Esophagus (tissue), 2 donors: ENCODE results near the gene DES. TPM values are rescaled to one million over a fixed set of nuclear protein-coding genes. Genes with fewer than 3 reads are reported as not detected.

Experiments
- H3K27ac ChIP-seq, 2 donors: one replicate each; pipeline ENCODE4 v1.5.1; 2013; ENCODE audit warnings: low read depth in 2 of 2, mild to moderate bottlenecking in 2 of 2, inconsistent platforms in 1 of 2, low read length in 1 of 2, moderate library complexity in 1 of 2
- H3K27me3 ChIP-seq, 2 donors: one replicate each; pipeline ENCODE4 v1.6.1; 2013; ENCODE audit warnings: low read length in 2 of 2, control low read depth in 1 of 2, mild to moderate bottlenecking in 1 of 2; ENCODE audit not compliant: insufficient read depth in 2 of 2, control insufficient read depth in 1 of 2
- H3K36me3 ChIP-seq, 2 donors: one replicate each; pipeline ENCODE4 v1.6.1; 2013; ENCODE audit warnings: low read length in 1 of 2; ENCODE audit not compliant: control insufficient read depth in 2 of 2, insufficient read depth in 2 of 2
- H3K4me1 ChIP-seq, 2 donors: one replicate each; pipeline ENCODE4 v1.6.1; 2013; ENCODE audit warnings: low read length in 1 of 2; ENCODE audit not compliant: control insufficient read depth in 2 of 2, insufficient read depth in 2 of 2
- H3K4me3 ChIP-seq, 2 donors: one replicate each; pipeline ENCODE4 v1.5.1; 2013; ENCODE audit warnings: low read length in 2 of 2, mild to moderate bottlenecking in 2 of 2, low read depth in 1 of 2, moderate library complexity in 1 of 2
- H3K9me3 ChIP-seq, 2 donors: one replicate each; pipeline ENCODE4 v1.6.1; 2013; ENCODE audit warnings: mild to moderate bottlenecking in 2 of 2, low read depth in 1 of 2, low read length in 1 of 2, moderate library complexity in 1 of 2; ENCODE audit not compliant: control insufficient read depth in 2 of 2, insufficient read depth in 1 of 2
- WGBS, 2 donors: extraction: QIAGEN DNeasy Blood & Tissue Kit; methylation state at CpG; one replicate each; pipeline ENCODE4 v1.1.7; 2013; 5-methylcytosine and 5-hydroxymethylcytosine counted together
- polyA plus RNA-seq, 2 donors: library from polyadenylated mRNA; stranded (reverse); fragments of 200-250 nt; gene quantifications; one replicate each; pipeline ENCODE4 v1.2.3, GENCODE V29; 2013
- donor health status: healthy with polysubstance abuse.
- donor health status: Bipolar disorder and iron deficiency.

DES gene
- polyA plus RNA-seq, 2 donors = 672 to 686 TPM

DNA sequence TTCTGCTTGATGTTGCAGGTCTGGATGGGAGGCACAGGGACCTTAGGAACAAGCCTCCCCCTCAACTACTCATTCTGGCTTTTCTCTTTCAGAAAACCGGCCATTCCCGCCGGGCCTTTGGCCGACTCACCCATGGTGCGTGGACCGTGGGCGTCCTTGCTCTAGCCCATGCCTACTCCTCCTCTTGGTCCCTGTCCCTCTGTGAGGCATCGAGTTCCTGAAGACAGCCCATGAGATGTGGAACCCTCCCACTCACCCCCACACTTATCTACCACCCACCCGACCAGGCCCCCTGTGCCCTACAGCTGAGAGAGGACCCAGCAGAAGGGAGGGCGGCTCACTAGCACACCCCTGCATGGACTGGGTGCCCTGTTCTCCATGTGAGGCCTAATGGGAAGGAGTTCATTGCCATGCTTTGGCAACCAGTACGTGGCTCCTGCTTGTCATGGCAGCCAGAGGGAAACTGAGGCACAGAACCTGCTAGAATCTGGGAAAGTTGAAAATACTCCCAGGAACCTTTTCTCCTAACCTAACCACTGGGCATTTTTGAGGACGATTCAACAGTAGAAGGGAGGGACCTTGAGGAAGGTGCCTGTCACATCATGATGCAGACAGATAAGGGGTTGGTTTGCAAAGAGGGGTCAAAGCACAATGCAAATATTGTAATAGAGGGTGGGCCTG, 25.0 kb downstream of the DES start:
- H3K27me3 ChIP-seq = no peaks in the 10 kb centered on the region
- 71 to 75% methylated on average over 12 of the region's 12 CpGs for WGBS, 2 donors
- peaks cover 3% of the 10 kb centered on the region in 2 donors for H3K4me1 ChIP-seq
- no peak overlapping the region for H3K4me3 ChIP-seq
- H3K36me3 ChIP-seq = no peaks in the 10 kb centered on the region
- no peaks in the 10 kb centered on the region for H3K9me3 ChIP-seq
- H3K27ac ChIP-seq = peak overlapping the region in 1 of 2 donors; percentile 69

- WGBS, 2 donors = 69 to 83% methylated on average over 3 of the region's 3 CpGs
- no peaks in the 10 kb centered on the region for H3K27me3 ChIP-seq
- peak overlapping the region; percentile 65 to 68 for H3K27ac ChIP-seq
- H3K4me1 ChIP-seq = peaks cover 3% of the 10 kb centered on the region in 2 donors
- no peaks in the 10 kb centered on the region for H3K36me3 ChIP-seq
- no peak overlapping the region for H3K4me3 ChIP-seq
- H3K9me3 ChIP-seq = no peaks in the 10 kb centered on the region
Measured at GRCh38 chr2:219443697-219444023, 25.5 kb downstream of the DES start.

DNA sequence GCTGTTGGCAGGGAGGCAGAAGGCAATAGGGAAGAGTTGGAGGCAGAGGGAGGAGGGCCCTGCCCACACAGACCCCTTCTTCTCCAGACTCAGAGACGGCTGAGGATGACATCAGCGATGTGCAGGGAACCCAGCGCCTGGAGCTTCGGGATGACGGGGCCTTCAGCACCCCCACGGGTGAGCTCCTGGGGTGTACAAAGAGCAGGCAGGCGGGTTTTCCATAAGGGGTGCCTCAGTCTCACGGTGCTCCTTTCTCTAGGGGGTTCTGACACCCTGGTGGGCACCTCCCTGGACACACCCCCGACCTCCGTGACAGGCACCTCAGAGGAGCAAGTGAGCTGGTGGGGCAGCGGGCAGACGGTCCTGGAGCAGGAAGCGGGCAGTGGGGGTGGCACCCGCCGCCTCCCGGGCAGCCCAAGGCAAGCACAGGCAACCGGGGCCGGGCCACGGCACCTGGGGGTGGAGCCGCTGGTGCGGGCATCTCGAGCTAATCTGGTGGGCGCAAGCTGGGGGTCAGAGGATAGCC, 26.5 kb downstream of the DES start:
- no peaks in the 10 kb centered on the region for H3K27me3 ChIP-seq
- peak overlapping the region; percentile 32 to 75 for H3K27ac ChIP-seq
- no peak overlapping the region for H3K4me3 ChIP-seq

GRCh38 chr2:219445220-219445640, 27.1 kb downstream of the DES start:
- 63 to 69% methylated on average over 5 of the region's 5 CpGs for WGBS, 2 donors
- Histone ChIP-seq H3K36me3 (no peaks in the 10 kb centered on the region), H3K4me3 (no peak overlapping the region), H3K4me1 (peaks cover 3% of the 10 kb centered on the region in 2 donors), H3K27me3 (no peaks in the 10 kb centered on the region), H3K9me3 (no peaks in the 10 kb centered on the region), H3K27ac (peak overlapping the region; percentile 73 to 75)

More for the DNA sequence above, 26.5 kb downstream of the DES start:
- WGBS, 2 donors = 76 to 77% methylated on average over 22 to 23 of the region's 23 CpGs
- no peaks in the 10 kb centered on the region for H3K36me3 ChIP-seq
- peaks cover 3% of the 10 kb centered on the region in 2 donors for H3K4me1 ChIP-seq
- no peaks in the 10 kb centered on the region for H3K9me3 ChIP-seq

- no peaks in the 10 kb centered on the region for H3K36me3 ChIP-seq
- no peak overlapping the region for H3K4me3 ChIP-seq
- H3K27me3 ChIP-seq = no peaks in the 10 kb centered on the region
- WGBS, 2 donors = 31 to 53% methylated on average over 6 of the region's 6 CpGs
- H3K4me1 ChIP-seq = peaks cover 3% of the 10 kb centered on the region in 2 donors
- peak overlapping the region; percentile 1 to 75 for H3K27ac ChIP-seq
- H3K9me3 ChIP-seq = no peaks in the 10 kb centered on the region
Measured at GRCh38 chr2:219446101-219446504, 27.9 kb downstream of the DES start.

DNA sequence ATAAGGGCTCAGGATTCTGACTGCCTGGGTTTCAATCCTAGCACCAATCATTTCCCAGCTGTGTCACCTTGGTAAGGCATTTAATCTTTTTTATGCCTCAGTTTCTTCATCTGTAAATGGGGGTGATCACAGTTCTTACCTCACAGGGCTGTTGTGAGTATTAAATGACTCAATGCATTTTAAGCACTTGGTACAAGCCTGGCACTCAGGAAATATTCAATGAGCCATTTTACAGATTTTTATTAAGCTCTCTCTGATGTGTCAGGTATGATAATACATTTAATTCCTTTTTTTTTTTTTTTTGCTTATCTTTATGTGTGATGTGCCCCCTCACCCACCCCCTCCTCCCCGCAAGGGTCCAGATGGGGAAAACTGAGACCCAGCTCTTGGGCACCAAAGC, 28.5 kb downstream of the DES start:
- peak overlapping the region; percentile 45 to 63 for H3K27ac ChIP-seq
- H3K36me3 ChIP-seq = no peaks in the 10 kb centered on the region
- WGBS, 2 donors = 88 to 94% methylated on average over 1 of the region's 1 CpG
- no peaks in the 10 kb centered on the region for H3K27me3 ChIP-seq
- H3K4me3 ChIP-seq = no peak overlapping the region
- H3K9me3 ChIP-seq = no peaks in the 10 kb centered on the region
- peaks cover 0 to 3% of the 10 kb centered on the region in 2 donors for H3K4me1 ChIP-seq

GRCh38 chr2:219447242-219448098, 29.3 kb downstream of the DES start:
- WGBS, 2 donors = 60 to 77% methylated on average over 23 of the region's 23 CpGs
- Histone ChIP-seq H3K9me3 (no peaks in the 10 kb centered on the region), H3K27ac (peak overlapping the region; percentile 63 to 71), H3K36me3 (no peaks in the 10 kb centered on the region), H3K27me3 (no peaks in the 10 kb centered on the region), H3K4me3 (no peak overlapping the region), H3K4me1 (no peaks in the 10 kb centered on the region)

GRCh38 chr2:219448099-219448775, 30.1 kb downstream of the DES start:
- no peaks in the 10 kb centered on the region for H3K36me3 ChIP-seq
- no peaks in the 10 kb centered on the region for H3K4me1 ChIP-seq
- no peak overlapping the region for H3K4me3 ChIP-seq
- H3K27ac ChIP-seq = peak overlapping the region in 1 of 2 donors; percentile 71
- no peaks in the 10 kb centered on the region for H3K27me3 ChIP-seq
- H3K9me3 ChIP-seq = no peaks in the 10 kb centered on the region
- WGBS, 2 donors = 45 to 51% methylated on average over 84 to 88 of the region's 88 CpGs

DNA sequence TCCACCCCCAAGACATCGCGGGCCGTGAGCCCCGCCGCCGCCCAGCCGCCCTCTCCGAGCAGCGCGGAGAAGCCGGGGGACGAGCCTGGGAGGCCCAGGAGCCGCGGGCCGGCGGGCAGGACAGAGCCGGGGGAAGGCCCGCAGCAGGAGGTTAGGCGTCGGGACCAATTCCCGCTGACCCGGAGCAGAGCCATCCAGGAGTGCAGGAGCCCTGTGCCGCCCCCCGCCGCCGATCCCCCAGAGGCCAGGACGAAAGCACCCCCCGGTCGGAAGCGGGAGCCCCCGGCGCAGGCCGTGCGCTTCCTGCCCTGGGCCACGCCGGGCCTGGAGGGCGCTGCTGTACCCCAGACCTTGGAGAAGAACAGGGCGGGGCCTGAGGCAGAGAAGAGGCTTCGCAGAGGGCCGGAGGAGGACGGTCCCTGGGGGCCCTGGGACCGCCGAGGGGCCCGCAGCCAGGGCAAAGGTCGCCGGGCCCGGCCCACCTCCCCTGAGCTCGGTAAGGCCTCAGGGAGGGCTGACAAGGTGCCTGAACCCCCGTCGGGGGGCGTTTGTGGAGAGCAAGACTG, 30.7 kb downstream of the DES start:
- Histone ChIP-seq H3K27me3 (no peaks in the 10 kb centered on the region), H3K4me1 (peaks cover 0 to 4% of the 10 kb centered on the region in 2 donors), H3K9me3 (no peaks in the 10 kb centered on the region), H3K36me3 (no peaks in the 10 kb centered on the region), H3K27ac (peak overlapping the region; percentile 44 to 71), H3K4me3 (no peak overlapping the region)
- 40 to 49% methylated on average over 29 to 51 of the region's 51 CpGs for WGBS, 2 donors
